Right kidney (tissue), 1 donor: ENCODE measurements around the gene HAGHL.
"Not testable (repeated sequence)": the region's sequence is repeated elsewhere in the genome, so short reads cannot be mapped to it uniquely, and the experiment has no call there.

Experiments
- DNase-seq: peaks from one replicate; pipeline ENCODE4 v3.0.0-alpha.2; 2016

HAGHL gene

GRCh38 chr16:770411-770810 is 43.5 kb downstream of the HAGHL start:
- DNase-seq = no peak

GRCh38 chr16:772959-773358 is 46.1 kb downstream of the HAGHL start:
- DNase-seq = no peak

GRCh38 chr16:774086-775001 is 47.4 kb downstream of the HAGHL start:
- no peak for DNase-seq

- DNase-seq = no peak
Observed at GRCh38 chr16:775236-775796, 48.4 kb downstream of the HAGHL start.

- DNase-seq = not testable (repeated sequence)
Observed at GRCh38 chr16:776298-776697, 49.4 kb downstream of the HAGHL start.

- no peak for DNase-seq
Observed at GRCh38 chr16:776824-777223, 49.9 kb downstream of the HAGHL start.

GRCh38 chr16:777826-778225 is 50.9 kb downstream of the HAGHL start:
- no peak for DNase-seq

GRCh38 chr16:778447-778846 is 51.5 kb downstream of the HAGHL start:
- no peak for DNase-seq

GRCh38 chr16:778909-779527 is 52.1 kb downstream of the HAGHL start:
- no peak for DNase-seq
